Sigmoid colon (tissue), 4 donors: ENCODE measurements around the gene IGFBPL1.

Experiments
- EP300 ChIP-seq, 4 donors: sonication (generic); formaldehyde crosslinking; IDR thresholded peaks; one replicate each; pipeline ENCODE4 v1.6.1; 2017; ENCODE audit warnings: antibody characterized with exemption in 4 of 4
- POLR2A ChIP-seq, 2 donors: fragments of 450-650 bp; IDR thresholded peaks; one replicate each; pipeline ENCODE4 v1.6.1; 2016; ENCODE audit warnings: antibody characterized with exemption in 2 of 2, mild to moderate bottlenecking in 2 of 2, moderate library complexity in 2 of 2
- POLR2AphosphoS5 ChIP-seq, 4 donors: sonication (generic); formaldehyde crosslinking; IDR thresholded peaks; one replicate each; pipeline ENCODE4 v1.6.1; 2017; ENCODE audit warnings: antibody characterized with exemption in 4 of 4
- TF ChIP-seq, protein P1 (sequence below), 4 experiments: fragments of 450-650 bp in 3 of 4; fragments of 200-600 bp in 1 of 4; IDR thresholded peaks; one replicate each; pipeline ENCODE4 v1.5.1; 2016 to 2019; ENCODE audit warnings: antibody characterized with exemption in 4 of 4, mild to moderate bottlenecking in 3 of 4, moderate library complexity in 2 of 4

DNA sequence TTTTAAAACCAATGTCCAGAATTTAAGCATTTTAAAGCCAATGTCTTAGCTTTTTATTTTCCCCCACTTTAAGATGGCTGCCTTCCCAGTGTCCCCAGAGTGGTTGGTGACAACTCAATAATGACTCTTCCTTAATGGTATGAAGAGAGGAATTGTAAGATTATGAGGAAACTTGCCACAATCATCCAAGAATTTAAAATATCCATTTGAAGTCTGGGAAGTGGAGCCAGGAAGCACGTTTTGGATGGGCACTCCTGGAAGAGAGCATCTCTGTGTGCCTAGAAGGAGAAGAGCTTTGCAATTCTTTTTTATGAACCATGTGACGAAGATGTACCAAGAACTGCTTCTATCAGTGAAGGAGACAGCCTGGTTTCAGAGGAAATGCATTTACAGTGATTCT, 11.3 kb upstream of the IGFBPL1 start:
- TF ChIP-seq, protein P1, sequence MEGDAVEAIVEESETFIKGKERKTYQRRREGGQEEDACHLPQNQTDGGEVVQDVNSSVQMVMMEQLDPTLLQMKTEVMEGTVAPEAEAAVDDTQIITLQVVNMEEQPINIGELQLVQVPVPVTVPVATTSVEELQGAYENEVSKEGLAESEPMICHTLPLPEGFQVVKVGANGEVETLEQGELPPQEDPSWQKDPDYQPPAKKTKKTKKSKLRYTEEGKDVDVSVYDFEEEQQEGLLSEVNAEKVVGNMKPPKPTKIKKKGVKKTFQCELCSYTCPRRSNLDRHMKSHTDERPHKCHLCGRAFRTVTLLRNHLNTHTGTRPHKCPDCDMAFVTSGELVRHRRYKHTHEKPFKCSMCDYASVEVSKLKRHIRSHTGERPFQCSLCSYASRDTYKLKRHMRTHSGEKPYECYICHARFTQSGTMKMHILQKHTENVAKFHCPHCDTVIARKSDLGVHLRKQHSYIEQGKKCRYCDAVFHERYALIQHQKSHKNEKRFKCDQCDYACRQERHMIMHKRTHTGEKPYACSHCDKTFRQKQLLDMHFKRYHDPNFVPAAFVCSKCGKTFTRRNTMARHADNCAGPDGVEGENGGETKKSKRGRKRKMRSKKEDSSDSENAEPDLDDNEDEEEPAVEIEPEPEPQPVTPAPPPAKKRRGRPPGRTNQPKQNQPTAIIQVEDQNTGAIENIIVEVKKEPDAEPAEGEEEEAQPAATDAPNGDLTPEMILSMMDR (IDR thresholded peaks at IDR 0.05): no peak
- TF ChIP-seq EP300 (IDR thresholded peaks at IDR 0.05) (no peak), POLR2AphosphoS5 (IDR thresholded peaks at IDR 0.05) (no peak), POLR2A (IDR thresholded peaks at IDR 0.05) (no peak)
